Fibroblast of lung (primary cell): ENCODE data around the gene NUDT3. TPM values are rescaled to one million over a fixed set of nuclear protein-coding genes. Genes with fewer than 3 reads are reported as not detected.
"Not testable (repeated sequence)": the region's sequence is repeated elsewhere in the genome, so short reads cannot be mapped to it uniquely, and the experiment has no call there.

Source experiments
- DNase-seq, 2 donors: peaks; one replicate each; pipeline versions ENCODE4 v3.0.0 to v3.0.0-alpha.2; 2010; ENCODE audit warnings: low read depth in 2 of 2
- H2AFZ ChIP-seq: 2 replicates; pipeline ENCODE4 v1.5.1; 2012; ENCODE audit warnings: low read length, control low read depth, inconsistent platforms
- H3K27ac ChIP-seq: 2 replicates; pipeline ENCODE4 v1.5.1; 2011; ENCODE audit warnings: low read length, control low read depth; ENCODE audit not compliant: insufficient read depth
- H3K27me3 ChIP-seq: 2 replicates; pipeline ENCODE4 v1.5.1; 2011; ENCODE audit warnings: mild to moderate bottlenecking, low read length; ENCODE audit not compliant: control insufficient read depth, insufficient read depth
- H3K36me3 ChIP-seq: 2 replicates; pipeline ENCODE4 v1.5.1; 2011; ENCODE audit warnings: low read length; ENCODE audit not compliant: control insufficient read depth, insufficient read depth
- H3K4me1 ChIP-seq: 2 replicates; pipeline ENCODE4 v1.5.1; 2011; ENCODE audit warnings: low read length; ENCODE audit not compliant: control insufficient read depth, insufficient read depth; ENCODE audit errors: extremely low read depth
- H3K4me2 ChIP-seq: 2 replicates; pipeline ENCODE4 v1.5.1; 2011; ENCODE audit warnings: low read length, control low read depth; ENCODE audit not compliant: insufficient read depth; ENCODE audit errors: extremely low read depth
- H3K4me3 ChIP-seq, 4 experiments: fragments of 200-600 bp in 1 of 4; sonication (generic) in 1 of 4; replicated peaks in 1 of 4; 2 replicates each; pipeline ENCODE4 v1.5.1; 2011 to 2016; ENCODE audit warnings: low read length in 4 of 4, low read depth in 3 of 4, mild to moderate bottlenecking in 3 of 4, control low read depth in 2 of 4, inconsistent platforms in 1 of 4, mixed read lengths in 1 of 4; ENCODE audit not compliant: insufficient read depth in 1 of 4; ENCODE audit errors: control extremely low read depth in 1 of 4
- H3K79me2 ChIP-seq: 2 replicates; pipeline ENCODE4 v1.5.1; 2012; ENCODE audit warnings: mild to moderate bottlenecking, low read length, inconsistent platforms; ENCODE audit not compliant: control insufficient read depth, insufficient read depth
- H3K9ac ChIP-seq: 2 replicates; pipeline ENCODE4 v1.5.1; 2011; ENCODE audit warnings: mild to moderate bottlenecking, low read length, control low read depth; ENCODE audit not compliant: insufficient read depth
- H3K9me3 ChIP-seq: 2 replicates; pipeline ENCODE4 v1.5.1; 2012; ENCODE audit warnings: low read depth, low read length; ENCODE audit not compliant: control insufficient read depth, insufficient read depth
- H4K20me1 ChIP-seq: 2 replicates; pipeline ENCODE4 v1.5.1; 2011; ENCODE audit warnings: low read length; ENCODE audit not compliant: control insufficient read depth, insufficient read depth; ENCODE audit errors: extremely low read depth
- EZH2 ChIP-seq: IDR thresholded peaks from 2 replicates; pipeline ENCODE4 v1.5.1; 2012; ENCODE audit warnings: low read length, control low read depth, mild to moderate bottlenecking; ENCODE audit errors: missing control alignments
- polyA plus RNA-seq, 2 donors: library from polyadenylated mRNA; depleted of rRNA in 1 of 2; stranded (reverse) in 1 of 2; unstranded in 1 of 2; fragments of >200 nt; gene quantifications; 2 replicates each; pipeline ENCODE4 v1.2.1, GENCODE V29; 2011 to 2012; ENCODE audit warnings: missing spikeins in 1 of 2
- total RNA-seq: library from RNA; depleted of rRNA; stranded (reverse); fragments of >200 nt; gene quantifications from 2 replicates; pipeline ENCODE4 v1.2.1, GENCODE V29; 2014
- TF ChIP-seq, protein P1 (sequence below), 2 donors: IDR thresholded peaks in 1 of 2; conservative IDR thresholded peaks in 1 of 2; 1 replicate in 1 of 2; 2 replicates in 1 of 2; pipeline ENCODE4 v1.5.1; 2011 to 2012; ENCODE audit warnings: low read length in 2 of 2, control low read depth in 1 of 2, inconsistent platforms in 1 of 2, low read depth in 1 of 2, mild to moderate bottlenecking in 1 of 2

The NUDT3 gene
- total and polyA plus RNA-seq, 2 donors (not counting 1 experiment from before 2014, with no cell fraction given): 16.0 to 27.4 TPM

DNA sequence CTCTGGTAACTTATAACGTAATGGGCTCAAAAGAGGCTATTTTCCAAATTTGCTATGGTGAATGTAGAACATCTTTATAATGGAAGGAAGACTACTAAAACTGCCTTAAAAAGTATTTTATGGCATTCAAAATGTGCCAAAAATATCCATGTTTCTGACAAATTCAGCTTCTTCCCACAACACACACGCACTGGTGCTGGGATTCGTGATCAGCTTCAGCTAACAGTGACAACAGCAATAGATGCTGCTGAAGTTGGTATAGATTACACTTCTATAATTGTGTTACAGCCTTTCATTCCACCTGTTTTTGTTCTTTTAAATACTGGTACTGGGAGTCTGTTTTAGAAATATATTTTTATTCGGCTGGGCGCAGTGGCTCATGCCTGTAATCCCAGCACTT lies 19.0 kb downstream of the NUDT3 start:
- no peak for DNase-seq
- Histone ChIP-seq H3K9me3 (no peaks in the 10 kb centered on the region), H3K4me2 (no peak overlapping the region), H3K4me3 (no peak overlapping the region), H2AFZ (no peak overlapping the region), H4K20me1 (no peaks in the 10 kb centered on the region), H3K27me3 (no peaks in the 10 kb centered on the region), H3K4me1 (peaks cover 1% of the 10 kb centered on the region), H3K36me3 (no peaks in the 10 kb centered on the region), H3K27ac (no peak overlapping the region), H3K79me2 (peaks cover 39% of the 10 kb centered on the region), H3K9ac (no peak overlapping the region)
- no peak for TF ChIP-seq EZH2
- TF ChIP-seq, protein P1, sequence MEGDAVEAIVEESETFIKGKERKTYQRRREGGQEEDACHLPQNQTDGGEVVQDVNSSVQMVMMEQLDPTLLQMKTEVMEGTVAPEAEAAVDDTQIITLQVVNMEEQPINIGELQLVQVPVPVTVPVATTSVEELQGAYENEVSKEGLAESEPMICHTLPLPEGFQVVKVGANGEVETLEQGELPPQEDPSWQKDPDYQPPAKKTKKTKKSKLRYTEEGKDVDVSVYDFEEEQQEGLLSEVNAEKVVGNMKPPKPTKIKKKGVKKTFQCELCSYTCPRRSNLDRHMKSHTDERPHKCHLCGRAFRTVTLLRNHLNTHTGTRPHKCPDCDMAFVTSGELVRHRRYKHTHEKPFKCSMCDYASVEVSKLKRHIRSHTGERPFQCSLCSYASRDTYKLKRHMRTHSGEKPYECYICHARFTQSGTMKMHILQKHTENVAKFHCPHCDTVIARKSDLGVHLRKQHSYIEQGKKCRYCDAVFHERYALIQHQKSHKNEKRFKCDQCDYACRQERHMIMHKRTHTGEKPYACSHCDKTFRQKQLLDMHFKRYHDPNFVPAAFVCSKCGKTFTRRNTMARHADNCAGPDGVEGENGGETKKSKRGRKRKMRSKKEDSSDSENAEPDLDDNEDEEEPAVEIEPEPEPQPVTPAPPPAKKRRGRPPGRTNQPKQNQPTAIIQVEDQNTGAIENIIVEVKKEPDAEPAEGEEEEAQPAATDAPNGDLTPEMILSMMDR (conservative IDR thresholded peaks at IDR 0.05 in 1 of 2, IDR thresholded peaks at IDR 0.05 in 1 of 2; ENCODE audit: low read depth in 1 of 2, low read length in 2 of 2): no peak

- not testable (repeated sequence) for H3K27me3 ChIP-seq, H3K27ac ChIP-seq, H3K4me2 ChIP-seq, H3K9me3 ChIP-seq, H3K4me1 ChIP-seq, H3K4me3 ChIP-seq, H3K9ac ChIP-seq, H2AFZ ChIP-seq, H4K20me1 ChIP-seq, DNase-seq, H3K36me3 ChIP-seq
- peaks cover 27% of the 10 kb centered on the region for H3K79me2 ChIP-seq
Measured at GRCh38 chr6:34371865-34372264, 20.6 kb downstream of the NUDT3 start.

DNA sequence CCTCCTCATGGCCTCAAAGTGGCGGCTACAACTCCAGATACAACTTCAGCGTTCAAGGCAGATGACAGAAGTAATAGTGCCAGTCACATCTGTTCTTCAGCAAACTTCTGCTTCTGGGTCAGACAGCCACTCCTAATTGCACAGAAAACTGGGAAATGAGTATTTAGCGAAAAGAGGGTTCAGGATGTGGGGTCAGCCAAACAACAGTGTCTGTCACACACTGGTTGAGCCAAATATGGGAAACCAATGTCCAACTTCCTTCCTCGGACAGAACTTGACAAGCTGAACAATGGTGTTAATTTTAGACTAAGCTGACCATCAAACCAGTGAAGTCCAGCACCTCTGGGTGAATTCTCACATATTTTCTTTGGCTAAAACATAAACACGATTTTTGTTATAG lies 22.1 kb downstream of the NUDT3 start:
- Histone ChIP-seq H4K20me1 (no peaks in the 10 kb centered on the region), H3K27ac (no peak overlapping the region), H3K4me1 (no peaks in the 10 kb centered on the region), H3K4me3 (no peak overlapping the region), H3K79me2 (peaks cover 22% of the 10 kb centered on the region), H3K9me3 (no peaks in the 10 kb centered on the region), H3K36me3 (no peaks in the 10 kb centered on the region), H2AFZ (no peak overlapping the region), H3K27me3 (no peaks in the 10 kb centered on the region), H3K4me2 (no peak overlapping the region), H3K9ac (no peak overlapping the region)
- TF ChIP-seq EZH2: no peak
- TF ChIP-seq, protein P1 (conservative IDR thresholded peaks at IDR 0.05 in 1 of 2, IDR thresholded peaks at IDR 0.05 in 1 of 2; ENCODE audit: low read depth in 1 of 2, low read length in 2 of 2): no peak
- DNase-seq: no peak
